Measurements from ENCODE around the gene METTL18.
"Not testable (repeated sequence)": the region's sequence is repeated elsewhere in the genome, so short reads cannot be mapped to it uniquely, and the experiment has no call there.

The METTL18 gene

DNA sequence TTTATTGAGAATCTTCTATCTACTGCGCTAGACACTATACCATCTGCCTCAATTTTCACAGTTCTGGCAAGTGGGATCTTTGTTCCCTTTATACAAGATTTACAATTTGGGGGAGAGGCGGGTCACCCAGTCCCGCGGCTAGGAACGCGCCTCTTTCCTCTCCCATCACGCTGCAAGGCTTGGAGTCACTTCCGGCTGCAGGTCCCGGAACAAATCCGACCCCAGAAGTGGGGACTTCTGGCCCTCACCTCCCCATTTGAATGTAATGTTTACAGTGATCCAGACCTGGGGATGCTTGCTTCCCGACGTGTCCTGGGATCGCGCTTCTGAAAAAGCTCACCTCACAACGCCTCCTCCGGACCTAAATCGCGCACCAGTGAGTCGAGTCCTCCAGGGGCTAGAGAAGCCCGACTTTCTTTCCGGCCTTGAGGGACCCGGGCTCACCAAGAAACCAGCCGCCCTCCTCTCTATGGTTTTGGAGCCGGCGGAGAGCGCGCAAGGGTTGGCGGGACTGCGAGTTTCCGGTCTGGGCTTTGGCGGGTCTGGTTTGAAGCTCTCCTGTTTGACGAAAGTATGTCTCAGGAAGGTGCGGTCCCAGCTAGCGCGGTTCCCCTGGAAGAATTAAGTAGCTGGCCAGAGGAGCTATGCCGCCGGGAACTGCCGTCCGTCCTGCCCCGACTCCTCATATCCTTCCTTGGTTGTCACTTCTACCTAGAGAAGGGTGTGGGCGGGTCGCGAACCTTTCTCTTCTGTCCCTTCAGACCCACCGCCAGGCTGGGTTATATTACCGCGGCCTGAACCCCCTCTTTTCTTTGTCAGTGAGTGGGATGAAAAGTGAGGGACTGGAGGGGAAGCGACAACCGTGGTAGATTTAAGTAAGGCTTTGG, at the start of gene METTL18:
Gene METTL18 (minus strand): TSS at position 378 of the 887 bp plus-strand sequence. CDS start 1,212 bp downstream, outside the sequence.
- DNase-seq: peak; percentile 66 to 96 (median 89)

GRCh38 chr1:169838942-169839341, 44.2 kb upstream of the METTL18 start:
- no peak for DNase-seq

GRCh38 chr1:169836198-169836597, 41.5 kb upstream of the METTL18 start:
- no peak for DNase-seq

- DNase-seq: no peak
These were observed 40.9 kb upstream of the METTL18 start for GRCh38 chr1:169835647-169836046.

DNA sequence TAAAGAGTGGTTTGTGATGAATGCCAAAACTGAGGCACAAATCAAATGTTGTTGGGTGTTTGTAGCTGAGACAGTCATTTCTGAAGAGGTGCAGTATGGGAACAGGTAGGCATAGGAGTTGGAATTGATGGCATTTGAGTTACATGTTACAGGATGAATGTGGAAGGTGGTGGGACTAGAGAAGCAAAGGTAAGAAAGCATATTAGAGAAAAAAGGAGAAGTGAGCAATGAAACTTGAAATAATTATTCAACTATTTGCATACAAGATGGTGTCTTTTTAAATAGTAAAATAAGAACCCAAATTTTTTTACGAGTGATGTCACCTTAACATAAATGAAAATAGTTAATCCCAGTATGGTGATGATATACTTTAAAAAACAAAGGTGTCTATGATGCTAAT, 40.2 kb upstream of the METTL18 start:
- DNase-seq: no peak

GRCh38 chr1:169833179-169833901, 38.6 kb upstream of the METTL18 start:
- no peak for DNase-seq

- DNase-seq: no peak
These were observed 35.0 kb upstream of the METTL18 start for GRCh38 chr1:169829671-169830070.

- no peak for DNase-seq
These were observed 29.4 kb upstream of the METTL18 start for GRCh38 chr1:169824153-169824552.

- DNase-seq: no peak
These were observed 26.8 kb upstream of the METTL18 start for GRCh38 chr1:169821500-169821899.

DNA sequence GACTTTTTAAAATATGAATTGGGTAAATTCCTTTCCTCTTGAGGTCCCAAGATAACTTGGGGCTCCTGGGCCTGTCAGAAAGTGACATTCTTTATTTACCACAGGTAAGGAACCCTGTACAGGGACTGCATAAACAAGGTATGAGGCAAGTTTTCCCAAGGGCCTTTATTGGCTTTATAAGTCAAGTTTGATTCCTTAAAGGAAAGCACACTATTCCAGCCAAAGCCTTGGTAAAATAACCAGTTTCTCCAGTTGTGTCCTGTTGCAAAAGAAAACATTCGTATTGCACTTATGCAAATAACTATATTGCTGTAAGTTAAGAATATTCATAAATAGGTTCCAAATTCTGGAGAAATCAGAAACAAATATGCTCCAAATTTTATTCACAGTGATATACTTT, 21.9 kb upstream of the METTL18 start:
- DNase-seq: no peak

GRCh38 chr1:169814265-169814664, 19.6 kb upstream of the METTL18 start:
- DNase-seq: no peak

DNA sequence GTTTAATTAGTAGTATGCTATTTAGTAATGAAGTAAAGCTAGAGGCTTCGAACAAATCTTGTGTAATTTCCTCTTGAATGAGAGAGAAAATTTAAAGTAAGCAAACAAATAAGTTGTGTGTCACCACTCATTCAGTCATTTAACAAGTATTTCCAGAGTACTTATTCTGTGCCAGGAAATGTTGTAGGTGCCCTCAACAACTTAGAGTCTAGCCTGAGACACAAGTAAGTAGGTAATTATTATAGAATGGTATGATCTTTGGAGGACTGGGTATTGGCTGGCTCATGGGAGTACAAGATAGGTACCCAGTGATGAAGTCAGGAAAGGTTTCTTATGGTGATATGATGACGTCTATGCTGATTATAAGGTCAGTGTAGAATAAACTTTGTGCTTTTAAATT, 17.4 kb upstream of the METTL18 start:
- no peak for DNase-seq

GRCh38 chr1:169811418-169812035, 16.8 kb upstream of the METTL18 start:
- not testable (repeated sequence) for DNase-seq

GRCh38 chr1:169809370-169810095, 14.8 kb upstream of the METTL18 start:
- peak in 2 of 51 donors; percentile 4 to 19 for DNase-seq

- no peak for DNase-seq
These were observed 10.2 kb upstream of the METTL18 start for GRCh38 chr1:169804941-169805340.

GRCh38 chr1:169802888-169803287, 8.2 kb upstream of the METTL18 start:
- no peak for DNase-seq

DNA sequence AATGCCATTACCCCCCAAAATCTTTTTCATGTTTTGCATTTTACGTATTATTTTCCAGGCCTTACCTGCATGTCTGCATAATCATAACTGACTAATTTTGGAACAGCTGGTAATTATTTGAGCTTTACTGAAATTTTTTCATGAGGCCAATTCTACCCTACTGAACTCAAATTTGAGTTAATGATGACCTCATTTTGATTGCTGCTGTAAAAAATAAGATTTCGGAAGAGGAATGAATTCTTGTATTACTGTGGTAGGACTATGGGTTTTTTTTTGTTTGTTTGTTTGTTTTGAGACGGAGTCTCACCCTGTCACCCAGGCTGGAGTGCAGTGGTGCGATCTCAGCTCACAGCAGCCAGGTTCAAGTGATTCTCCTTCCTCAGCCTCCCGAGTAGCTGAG, 2.6 kb upstream of the METTL18 start:
- no peak for DNase-seq

GRCh38 chr1:169796274-169796810, 1.6 kb upstream of the METTL18 start:
- no peak for DNase-seq

DNA sequence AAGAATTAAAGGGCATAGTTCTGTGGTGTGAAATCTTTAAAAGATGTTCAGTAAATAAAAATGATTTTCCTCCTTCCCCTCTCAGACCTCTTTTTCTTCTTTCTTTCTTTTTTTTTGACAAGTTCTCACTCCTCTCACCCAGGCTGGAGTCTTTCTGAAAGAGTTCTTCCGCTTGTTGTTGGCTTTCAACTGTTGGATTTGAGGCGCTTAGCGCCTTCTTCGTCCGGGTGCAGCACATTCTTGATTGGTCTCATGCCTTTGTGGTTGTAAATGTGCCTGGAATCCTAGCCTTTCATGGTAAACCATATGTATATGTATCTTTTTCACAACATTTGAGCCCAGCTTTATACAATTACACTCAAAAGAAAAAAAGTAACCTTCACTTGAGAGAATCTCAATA, 980 bp upstream of the METTL18 start:
- DNase-seq: no peak

DNA sequence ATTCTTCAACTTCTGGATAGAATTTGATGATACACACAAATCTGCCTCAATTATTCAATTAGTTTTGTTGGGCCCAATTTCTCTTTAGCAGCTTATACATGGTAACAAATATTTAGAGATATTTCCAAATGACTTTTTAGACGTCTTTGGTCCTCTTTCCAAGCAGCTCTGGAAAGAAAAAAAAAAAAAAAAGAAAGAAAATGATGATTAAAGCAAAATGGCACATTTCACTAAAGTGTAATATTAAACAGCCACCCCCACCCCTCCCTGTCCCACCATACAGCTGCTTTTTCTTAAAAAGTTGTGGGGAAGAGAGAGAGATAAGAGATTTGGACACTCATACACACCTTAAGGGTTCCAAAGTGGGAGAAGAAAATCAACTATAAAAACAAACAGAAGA, 977 bp downstream of the METTL18 start:
- DNase-seq: no peak

DNA sequence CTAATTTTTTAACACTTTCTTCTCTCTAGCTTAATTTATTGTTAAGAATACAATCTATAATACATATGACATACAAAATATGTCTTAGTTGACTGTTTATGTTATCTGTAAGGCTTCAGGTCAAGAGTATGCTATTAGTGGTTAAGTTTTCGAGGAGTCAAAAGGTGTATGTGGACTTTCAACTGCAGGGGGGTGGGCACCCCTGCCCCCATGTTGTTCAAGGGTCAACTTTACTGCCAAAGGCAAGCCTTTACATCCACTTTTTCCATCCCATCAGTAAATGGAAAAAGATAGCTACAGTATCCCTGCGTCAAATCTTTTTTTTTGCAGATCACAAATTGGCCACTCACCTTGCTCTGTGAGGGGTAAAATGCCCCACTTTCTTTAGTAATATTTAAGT, 6.3 kb downstream of the METTL18 start:
- DNase-seq: no peak

Measured in hypothalamus (tissue), 51 donors.